ENCODE results near the gene ZNRD2.
A peak's percentile ranks its signal among the peaks of the same experiment; 100 is the strongest.
"Not testable (repeated sequence)": the region's sequence is repeated elsewhere in the genome, so short reads cannot be mapped to it uniquely, and the experiment has no call there.

ZNRD2 gene, protein sequence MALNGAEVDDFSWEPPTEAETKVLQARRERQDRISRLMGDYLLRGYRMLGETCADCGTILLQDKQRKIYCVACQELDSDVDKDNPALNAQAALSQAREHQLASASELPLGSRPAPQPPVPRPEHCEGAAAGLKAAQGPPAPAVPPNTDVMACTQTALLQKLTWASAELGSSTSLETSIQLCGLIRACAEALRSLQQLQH

DNA sequence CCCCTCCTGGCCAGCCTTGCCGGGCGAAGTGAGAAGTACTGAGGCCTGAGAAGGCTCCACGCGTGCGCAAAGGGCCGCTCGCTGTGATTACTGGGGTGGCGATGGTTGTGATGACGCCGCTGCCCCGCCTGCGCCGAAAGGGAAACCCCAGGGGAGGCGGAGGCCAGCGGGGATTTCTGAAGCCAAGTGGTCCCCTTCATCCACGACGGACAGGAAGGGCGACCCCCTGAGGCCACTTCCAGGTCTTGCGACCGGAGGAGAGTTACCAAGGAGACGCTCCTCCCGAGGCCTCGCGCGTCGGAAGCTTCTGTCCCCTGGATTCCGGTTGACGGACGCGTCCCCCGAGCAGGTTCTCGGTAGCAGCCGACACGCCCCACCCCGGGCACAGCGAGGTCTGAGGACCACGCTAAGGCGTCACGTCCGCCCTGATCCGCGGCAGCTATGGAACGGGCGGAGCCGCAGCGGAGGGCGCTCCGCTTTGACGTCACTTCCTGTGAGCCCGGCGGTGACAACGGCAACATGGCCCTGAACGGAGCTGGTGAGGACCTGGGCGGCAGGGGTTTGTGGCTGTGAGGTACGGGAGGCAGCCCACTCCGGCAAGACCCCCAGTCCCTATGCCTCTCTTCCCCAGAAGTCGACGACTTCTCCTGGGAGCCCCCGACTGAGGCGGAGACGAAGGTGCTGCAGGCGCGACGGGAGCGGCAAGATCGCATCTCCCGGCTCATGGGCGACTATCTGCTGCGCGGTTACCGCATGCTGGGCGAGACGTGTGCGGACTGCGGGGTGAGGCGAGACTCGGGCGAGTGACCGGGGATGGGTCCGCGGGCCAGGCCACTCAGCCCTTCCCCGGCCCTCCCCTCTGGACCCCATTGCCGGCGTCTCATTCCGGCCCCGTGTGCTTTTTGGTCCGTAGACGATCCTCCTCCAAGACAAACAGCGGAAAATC lies at the start of gene ZNRD2:
Gene ZNRD2 (plus strand): TSS at position 505 of the 946 bp plus-strand sequence. CDS start 15 bp downstream, at position 520.
- peak; percentile 98 for DNase-seq

DNA sequence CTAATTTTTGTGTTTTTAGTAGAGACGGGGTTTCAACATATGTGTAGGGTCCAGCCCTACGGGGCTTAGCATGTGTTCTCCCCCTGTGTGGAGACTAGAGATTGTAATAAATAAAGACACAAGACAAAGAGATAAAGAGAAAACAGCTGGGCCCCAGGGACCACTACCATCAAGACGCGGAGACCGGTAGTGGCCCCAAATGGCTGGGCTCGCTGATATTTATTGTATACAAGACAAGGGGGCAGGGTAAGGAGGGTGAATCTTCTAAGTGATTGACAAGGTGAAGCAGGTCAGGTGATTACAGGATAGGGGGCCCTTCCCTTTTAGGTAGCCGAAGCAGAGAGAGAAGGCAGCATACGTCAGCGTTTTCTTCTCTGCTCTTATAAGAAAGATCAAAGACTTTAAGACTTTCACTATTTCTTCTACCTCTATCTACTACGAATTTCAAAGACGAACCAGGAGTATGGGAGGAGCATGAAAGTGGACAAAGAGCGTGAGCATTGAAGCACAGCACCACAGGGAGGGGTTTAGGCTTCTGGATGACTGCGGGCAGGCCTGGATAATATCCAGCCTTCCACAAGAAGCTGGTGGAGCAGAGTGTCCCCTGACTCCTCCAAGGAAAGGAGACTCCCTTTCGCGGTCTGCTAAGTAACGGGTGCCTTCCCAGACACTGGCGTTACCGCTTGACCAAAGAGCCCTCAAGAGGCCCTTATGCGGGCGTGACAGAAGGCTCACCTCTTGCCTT lies 48.3 kb upstream of the ZNRD2 start:
- DNase-seq, result not testable (repeated sequence)

DNA sequence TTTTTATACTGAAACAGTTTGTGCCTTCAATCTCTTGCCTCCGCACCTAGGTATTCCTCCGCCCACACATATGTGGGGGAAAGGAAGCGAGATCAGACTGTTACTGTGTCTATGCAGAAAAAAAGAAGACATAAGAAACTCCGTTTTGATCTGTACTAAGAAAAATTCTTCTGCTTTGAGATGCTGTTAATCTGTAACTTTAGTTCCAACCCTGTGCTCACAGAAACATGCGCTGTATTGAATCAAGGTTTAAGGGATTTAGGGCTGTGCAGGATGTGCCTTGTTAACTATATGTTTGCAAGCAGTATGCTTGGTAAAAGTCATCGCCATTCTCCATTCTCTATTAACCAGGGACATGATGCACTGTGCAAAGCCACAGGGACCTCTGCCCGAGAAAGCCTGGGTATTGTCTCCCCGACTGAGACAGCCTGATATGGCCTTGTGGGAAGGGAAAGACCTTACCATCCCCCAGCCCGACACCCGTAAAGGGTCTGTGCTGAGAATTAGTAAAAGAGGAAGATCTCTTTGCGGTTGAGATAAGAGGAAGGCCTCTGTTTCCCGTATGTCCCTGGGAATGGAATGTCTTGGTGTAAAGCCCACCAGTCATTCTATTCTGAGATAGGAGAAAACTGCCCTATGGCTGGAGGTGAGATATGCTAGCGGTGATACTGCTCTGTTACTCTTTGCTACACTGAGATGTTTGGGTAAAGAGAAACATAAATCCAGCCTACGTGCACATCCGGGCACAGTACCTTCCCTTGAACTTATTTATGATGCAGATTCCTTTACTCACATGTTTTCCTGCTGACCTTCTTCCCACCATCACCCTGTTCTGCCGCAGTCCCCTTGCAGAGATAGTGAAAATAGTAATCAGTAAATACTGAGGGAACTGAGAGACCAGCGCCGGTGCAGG lies 47.3 kb upstream of the ZNRD2 start:
- not testable (repeated sequence) for DNase-seq

DNA sequence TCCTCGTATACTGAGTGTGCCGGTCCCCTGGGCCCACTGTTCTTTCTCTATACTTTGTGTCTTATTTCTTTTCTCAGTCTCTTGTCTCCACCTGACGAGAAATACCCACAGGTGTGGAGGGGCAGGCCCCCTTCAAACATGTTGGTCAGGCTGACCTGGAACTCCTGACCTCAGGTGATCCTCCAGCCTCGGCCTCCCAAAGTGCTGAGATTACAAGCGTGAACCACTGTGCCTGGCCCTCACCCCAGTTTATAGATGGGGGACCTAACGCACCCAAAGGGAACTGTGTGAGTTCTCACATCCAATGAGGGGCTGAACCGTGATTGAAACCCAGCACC lies 46.7 kb upstream of the ZNRD2 start:
- not testable (repeated sequence) for DNase-seq

DNA sequence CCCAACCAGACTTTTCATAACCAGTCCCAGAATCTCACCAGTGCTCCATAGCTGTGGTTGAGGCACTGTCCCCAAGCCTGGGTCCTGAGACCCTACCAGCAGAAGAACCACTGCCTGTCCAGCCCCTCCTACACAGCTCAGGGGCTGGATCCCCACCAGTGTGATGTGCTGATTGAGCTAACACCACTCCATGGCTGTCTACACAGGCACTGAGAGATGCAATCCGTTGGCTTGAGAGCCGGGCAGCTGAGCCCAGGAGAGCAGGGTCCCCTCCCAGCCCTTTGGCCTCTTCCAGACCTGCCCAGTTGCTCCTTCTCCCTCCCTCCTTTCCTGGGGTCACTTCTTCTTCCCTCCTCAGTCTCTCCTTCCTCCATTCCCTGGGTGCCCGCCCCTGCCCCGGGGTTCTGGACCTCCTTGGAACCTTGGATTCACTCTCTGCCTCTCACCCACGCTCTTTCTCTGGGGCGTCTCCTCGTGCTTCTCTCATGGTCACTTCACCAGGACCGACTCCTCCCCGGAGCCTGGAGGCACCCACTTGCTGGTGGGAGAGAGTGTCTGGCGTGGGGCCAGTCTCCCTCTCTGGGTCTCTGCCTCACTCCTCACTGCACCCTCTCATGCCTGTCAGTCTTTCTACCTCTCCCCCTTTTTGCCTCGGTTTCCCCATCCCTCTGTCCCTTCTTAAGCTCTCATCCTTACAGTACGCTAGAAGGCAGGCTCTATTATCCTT lies 46.1 kb upstream of the ZNRD2 start:
- DNase-seq, result no peak

DNA sequence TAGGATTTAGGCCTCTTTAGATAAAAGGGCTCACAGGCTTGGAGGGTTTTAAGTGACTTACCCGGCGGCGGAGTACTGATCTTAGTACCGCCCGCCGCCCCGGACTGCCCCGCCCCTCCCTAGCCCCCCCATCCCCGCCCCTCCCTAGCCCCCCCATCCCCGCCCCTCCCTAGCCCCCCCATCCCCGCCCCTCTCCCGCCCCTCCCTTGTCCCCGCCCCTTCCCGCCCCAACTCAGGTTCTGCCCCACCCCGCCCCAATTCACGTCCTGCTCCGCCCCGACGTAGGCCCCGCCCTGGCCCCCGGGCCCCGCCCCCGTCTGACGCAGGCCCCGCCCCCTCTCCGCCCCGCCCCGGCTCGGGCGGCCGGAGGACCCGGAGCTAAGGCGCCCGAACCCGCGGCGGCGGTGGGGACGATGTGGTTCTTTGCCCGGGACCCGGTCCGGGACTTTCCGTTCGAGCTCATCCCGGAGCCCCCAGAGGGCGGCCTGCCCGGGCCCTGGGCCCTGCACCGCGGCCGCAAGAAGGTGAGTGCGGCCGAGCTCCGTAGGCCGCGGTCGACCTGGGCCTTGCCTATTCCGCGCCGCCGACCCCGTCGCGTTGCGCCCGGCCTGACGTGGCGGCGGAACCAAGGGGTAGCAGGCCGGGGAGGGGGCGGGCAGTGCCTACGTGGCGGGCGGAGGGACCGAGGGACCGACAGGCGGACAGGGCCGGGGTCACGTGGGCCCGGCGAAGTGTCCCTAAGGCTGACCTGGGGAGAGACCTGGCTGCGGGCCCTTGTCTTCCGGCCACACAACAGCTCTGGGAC lies 45.3 kb upstream of the ZNRD2 start, which contains the start of gene SCYL1:
Gene SCYL1 (plus strand): TSS at position 343 of the 805 bp plus-strand sequence. CDS start 71 bp downstream, at position 414.
- DNase-seq, result peak; percentile 79

- no peak for DNase-seq
These were observed 44.5 kb upstream of the ZNRD2 start for GRCh38 chr11:65525546-65526480.

GRCh38 chr11:65526744-65527143 lies 43.5 kb upstream of the ZNRD2 start:
- DNase-seq, result no peak

GRCh38 chr11:65528819-65529350 lies 41.4 kb upstream of the ZNRD2 start:
- DNase-seq, result no peak

GRCh38 chr11:65529475-65530156 lies 40.7 kb upstream of the ZNRD2 start:
- DNase-seq, result no peak

GRCh38 chr11:65530157-65530496 lies 40.1 kb upstream of the ZNRD2 start:
- no peak for DNase-seq

GRCh38 chr11:65532388-65533064 lies 37.8 kb upstream of the ZNRD2 start:
- no peak for DNase-seq

DNA sequence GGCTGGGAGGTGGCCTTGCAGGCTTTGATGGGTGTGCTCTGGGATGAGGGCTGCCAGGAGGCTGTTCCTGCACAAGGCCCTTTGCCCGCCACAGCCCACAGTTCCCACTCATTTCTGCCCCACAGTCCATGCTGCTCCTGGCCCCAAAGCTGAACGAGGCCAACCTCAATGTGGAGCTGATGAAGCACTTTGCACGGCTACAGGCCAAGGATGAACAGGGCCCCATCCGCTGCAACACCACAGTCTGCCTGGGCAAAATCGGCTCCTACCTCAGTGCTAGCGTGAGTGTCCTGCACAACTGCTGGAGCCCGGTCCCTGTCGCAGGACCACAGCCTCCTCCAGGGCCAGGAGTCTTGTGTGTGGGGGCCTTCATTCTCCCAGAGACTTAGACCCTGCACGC lies 35.2 kb upstream of the ZNRD2 start:
- no peak for DNase-seq

- no peak for DNase-seq
These were observed 33.6 kb upstream of the ZNRD2 start for GRCh38 chr11:65536412-65537295.

- DNase-seq, result no peak
These were observed 33.0 kb upstream of the ZNRD2 start for GRCh38 chr11:65537296-65537597.

DNA sequence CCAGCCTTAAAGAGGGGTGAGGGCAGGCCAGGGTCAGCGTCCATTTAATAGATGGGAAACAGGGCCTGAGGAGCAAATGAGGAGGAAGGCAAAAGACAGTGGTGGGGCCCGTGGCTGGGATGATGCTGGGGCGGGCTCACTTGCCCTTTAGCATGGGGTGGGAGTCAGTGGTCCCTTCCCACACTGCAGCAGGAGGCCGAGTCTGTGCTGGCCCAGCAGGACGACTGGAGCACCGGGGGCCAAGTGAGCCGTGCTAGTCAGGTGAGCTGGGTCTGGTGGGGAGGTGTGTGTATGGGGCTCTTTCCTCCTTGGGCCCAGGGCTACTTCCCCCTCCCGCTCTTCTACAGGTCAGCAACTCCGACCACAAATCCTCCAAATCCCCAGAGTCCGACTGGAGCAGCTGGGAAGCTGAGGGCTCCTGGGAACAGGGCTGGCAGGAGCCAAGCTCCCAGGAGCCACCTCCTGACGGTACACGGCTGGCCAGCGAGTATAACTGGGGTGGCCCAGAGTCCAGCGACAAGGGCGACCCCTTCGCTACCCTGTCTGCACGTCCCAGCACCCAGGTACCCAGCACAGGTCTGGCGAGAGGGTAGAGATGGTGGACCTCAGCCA lies 32.6 kb upstream of the ZNRD2 start:
- no peak for DNase-seq

Data from activated CD8-positive, alpha-beta memory T cell treated with anti-CD3 and anti-CD28 coated beads, Interleukin-2, amount 50 U/mL, for 4 hours (primary cell).